HG02623 (cell line): ENCODE results near the gene HAT1.
"Not testable (repeated sequence)": the region's sequence is repeated elsewhere in the genome, so short reads cannot be mapped to it uniquely, and the experiment has no call there.

Experiments
- ATAC-seq: cut with Tn5 transposase; IDR thresholded peaks from one replicate; pipeline ENCODE4 v1.9.1; 2021; ENCODE audit warnings: moderate library complexity; ENCODE audit not compliant: unreplicated experiment

HAT1 gene

GRCh38 chr2:171972329-171972982, 50.2 kb downstream of the HAT1 start:
- ATAC-seq, result no peak

GRCh38 chr2:171979103-171979502, 56.8 kb downstream of the HAT1 start:
- no peak for ATAC-seq

GRCh38 chr2:171983924-171984323, 61.7 kb downstream of the HAT1 start:
- ATAC-seq, result not testable (repeated sequence)

GRCh38 chr2:171985076-171985475, 62.8 kb downstream of the HAT1 start:
- ATAC-seq, result no peak

- ATAC-seq, result no peak
Observed at GRCh38 chr2:171986778-171987177, 64.5 kb downstream of the HAT1 start.

GRCh38 chr2:171991027-171991426, 68.8 kb downstream of the HAT1 start:
- no peak for ATAC-seq

- ATAC-seq, result no peak
Observed at GRCh38 chr2:171995586-171995985, 73.3 kb downstream of the HAT1 start.

GRCh38 chr2:171996021-171996420, 73.8 kb downstream of the HAT1 start:
- no peak for ATAC-seq

GRCh38 chr2:171997031-171997430, 74.8 kb downstream of the HAT1 start:
- not testable (repeated sequence) for ATAC-seq

- peak; percentile 5 for ATAC-seq
Observed at GRCh38 chr2:171999161-171999560, 76.9 kb downstream of the HAT1 start.

GRCh38 chr2:171999604-172000469, 77.6 kb downstream of the HAT1 start, which contains the start of gene METAP1D:
Gene METAP1D, plus strand, starts transcription at chr2:171999953. Its CDS starts 17 bp downstream, at chr2:171999970.
- peak; percentile 98 for ATAC-seq

- ATAC-seq, result no peak
Observed at GRCh38 chr2:172000696-172001361, 78.6 kb downstream of the HAT1 start.

GRCh38 chr2:172007372-172007771, 85.1 kb downstream of the HAT1 start:
- no peak for ATAC-seq

GRCh38 chr2:172009823-172010222, 87.6 kb downstream of the HAT1 start:
- ATAC-seq, result no peak

GRCh38 chr2:172011812-172012575, 89.7 kb downstream of the HAT1 start:
- ATAC-seq, result no peak

GRCh38 chr2:172012677-172013391, 90.6 kb downstream of the HAT1 start:
- no peak for ATAC-seq

GRCh38 chr2:172013396-172013795, 91.1 kb downstream of the HAT1 start:
- peak; percentile 73 for ATAC-seq

- ATAC-seq, result no peak
Observed at GRCh38 chr2:172021074-172021931, 99.0 kb downstream of the HAT1 start.

GRCh38 chr2:172021955-172022354, 99.7 kb downstream of the HAT1 start:
- ATAC-seq, result no peak
